HepG2 (cell line): ENCODE measurements around the gene ZKSCAN4. TPM values are rescaled to one million over a fixed set of nuclear protein-coding genes. Genes with fewer than 3 reads are reported as not detected.

Experiments used
- ATAC-seq: fragments of 200-7000 bp; cut with Tn5 transposase; 3 replicates; pipeline ENCODE4 v1.9.1; 2020; ENCODE audit warnings: mild to moderate bottlenecking, moderate library complexity
- BruUV-seq: library from RNA; stranded (reverse); fragments of 400-500 nt; replicated peaks from 2 replicates; lab custom pipeline; 2021; lab: Mats Ljungman, UMichigan
- CTCF ChIA-PET: fragments of 300-600 bp; formaldehyde crosslinking; extraction: SDS; loops from one replicate; lab custom pipeline; 2021; ENCODE audit warnings: low total read pairs, inconsistent platforms, low intra/inter-chr PET ratio; lab: Yijun Ruan, JAX
- POLR2A ChIA-PET: fragments of 350-600 bp; sonication (Branson Sonifier 250); formaldehyde crosslinking; loops from one replicate; lab custom pipeline; 2020; ENCODE audit warnings: antibody characterized with exemption, inconsistent platforms; lab: Yijun Ruan, JAX
- DNase-seq: peaks from one replicate; pipeline ENCODE4 v3.0.0-alpha.2; 2015; ENCODE audit warnings: low spot score
- FAIRE-seq: peaks from 3 replicates; lab custom pipeline; 2011; peaks lifted over from hg19 to GRCh38; lab: Jason Lieb, UNC
- H2AFZ ChIP-seq: one replicate; pipeline ENCODE4 v1.6.1; 2011; ENCODE audit warnings: low read length, inconsistent platforms
- H3K27ac ChIP-seq: fragments of 300-600 bp; 3 replicates; pipeline ENCODE4 v1.8.0; 2011; ENCODE audit warnings: mixed run types, mild to moderate bottlenecking, mixed read lengths, low read length, inconsistent platforms; ENCODE audit not compliant: insufficient read depth; ENCODE audit errors: extremely low read length
- H3K27me3 ChIP-seq, 2 experiments: fragments of 200-600 bp in 1 of 2; 2 replicates in 1 of 2; 3 replicates in 1 of 2; pipeline versions ENCODE4 v1.6.0 to v1.8.0; 2011; ENCODE audit warnings: low read length in 2 of 2, mild to moderate bottlenecking in 2 of 2, moderate library complexity in 2 of 2, inconsistent platforms in 1 of 2; ENCODE audit not compliant: insufficient read depth in 2 of 2, control insufficient read depth in 1 of 2
- H3K36me3 ChIP-seq, 2 experiments: fragments of 200-600 bp in 1 of 2; replicated peaks in 1 of 2; 2 replicates in 1 of 2; 3 replicates in 1 of 2; pipeline versions ENCODE4 v1.5.1 to v1.8.0; 2011; ENCODE audit warnings: low read length in 2 of 2, inconsistent platforms in 1 of 2; ENCODE audit not compliant: insufficient read depth in 2 of 2, control insufficient read depth in 1 of 2
- H3K4me1 ChIP-seq: 2 replicates; pipeline ENCODE4 v1.5.1; 2012; ENCODE audit warnings: low read length, inconsistent platforms; ENCODE audit not compliant: insufficient read depth
- H3K4me2 ChIP-seq: 2 replicates; pipeline ENCODE4 v1.6.0; 2011; ENCODE audit warnings: low read depth, low read length, inconsistent platforms
- H3K4me3 ChIP-seq, 3 experiments: fragments of 200-600 bp in 1 of 3; sonication (generic), shearing (Covaris generic) in 1 of 3; replicated peaks in 1 of 3; 2 replicates each; pipeline ENCODE4 v1.5.1; 2011 to 2016; ENCODE audit warnings: low read length in 3 of 3, inconsistent platforms in 2 of 3, low read depth in 2 of 3, mild to moderate bottlenecking in 2 of 3, control low read depth in 1 of 3, mixed read lengths in 1 of 3; ENCODE audit not compliant: insufficient read depth in 1 of 3
- H3K79me2 ChIP-seq: one replicate; pipeline ENCODE4 v1.6.1; 2011; ENCODE audit warnings: low read length, inconsistent platforms; ENCODE audit not compliant: insufficient read depth
- H3K9ac ChIP-seq: 2 replicates; pipeline ENCODE4 v1.6.0; 2011; ENCODE audit warnings: mild to moderate bottlenecking, low read depth, low read length, inconsistent platforms; ENCODE audit not compliant: insufficient read depth
- H3K9me3 ChIP-seq: 2 replicates; pipeline ENCODE4 v1.5.1; 2012; ENCODE audit warnings: mild to moderate bottlenecking, low read length
- H4K20me1 ChIP-seq: 2 replicates; pipeline ENCODE4 v1.6.0; 2011; ENCODE audit warnings: inconsistent platforms, mild to moderate bottlenecking, low read length, moderate library complexity; ENCODE audit not compliant: insufficient read depth
- BHLHE40 ChIP-seq: IDR thresholded peaks from 2 replicates; pipeline ENCODE4 v1.6.1; 2011; ENCODE audit warnings: low read length, improper control_type of control experiment
- GTF2F1 ChIP-seq: fragments of 150-350 bp; IDR thresholded peaks from 2 replicates; pipeline ENCODE4 v1.6.1; 2014; ENCODE audit warnings: low read length
- JUN ChIP-seq: sonication (generic); formaldehyde crosslinking; IDR thresholded peaks from 2 replicates; pipeline ENCODE4 v1.4.0; 2020; ENCODE audit warnings: mild to moderate bottlenecking, missing genetic modification reagents
- KLF13 ChIP-seq: sonication (generic); formaldehyde crosslinking; IDR thresholded peaks from 2 replicates; pipeline ENCODE4 v1.4.0; 2020; ENCODE audit warnings: mild to moderate bottlenecking, missing genetic modification reagents
- MAFF ChIP-seq: IDR thresholded peaks from 2 replicates; pipeline ENCODE4 v1.6.1; 2011; ENCODE audit warnings: low read depth, low read length, improper control_type of control experiment
- MAFK ChIP-seq, 2 experiments: IDR thresholded peaks in 1 of 2; conservative IDR thresholded peaks in 1 of 2; 2 replicates each; pipeline ENCODE4 v1.6.1; 2011; ENCODE audit warnings: improper control_type of control experiment in 2 of 2, low read length in 2 of 2
- MAZ ChIP-seq, 2 experiments: sonication (generic) in 1 of 2; formaldehyde crosslinking in 1 of 2; IDR thresholded peaks; 2 replicates each; pipeline versions ENCODE4 v1.5.0 to v1.6.1; 2012 to 2020; ENCODE audit warnings: low read depth in 2 of 2, mild to moderate bottlenecking in 2 of 2, borderline replicate concordance in 1 of 2, improper control_type of control experiment in 1 of 2, low read length in 1 of 2, missing genetic modification reagents in 1 of 2, moderate library complexity in 1 of 2
- MBD4 ChIP-seq: IDR thresholded peaks from 2 replicates; pipeline ENCODE4 v1.6.1; 2012; ENCODE audit warnings: low read length, inconsistent platforms, borderline replicate concordance
- SIX1 ChIP-seq: sonication (generic); formaldehyde crosslinking; IDR thresholded peaks from 2 replicates; pipeline ENCODE4 v1.4.0; 2020; ENCODE audit warnings: missing genetic modification reagents, borderline replicate concordance
- SMAD3 ChIP-seq: sonication (generic); formaldehyde crosslinking; IDR thresholded peaks from 2 replicates; pipeline ENCODE4 v1.4.0; 2020; ENCODE audit warnings: missing genetic modification reagents
- YY1 ChIP-seq: IDR thresholded peaks from 2 replicates; pipeline ENCODE4 v1.6.1; 2011; ENCODE audit warnings: low read length, low read depth, moderate library complexity, mild to moderate bottlenecking; ENCODE audit not compliant: insufficient read depth, insufficient replicate concordance
- ZFP36L1 ChIP-seq: sonication (generic); formaldehyde crosslinking; IDR thresholded peaks from 2 replicates; pipeline ENCODE4 v1.8.0; 2022; ENCODE audit warnings: mild to moderate bottlenecking, missing genetic modification reagents, moderate library complexity
- ZIK1 ChIP-seq: sonication (generic); formaldehyde crosslinking; IDR thresholded peaks from 2 replicates; pipeline ENCODE4 v1.5.0; 2020; ENCODE audit warnings: mild to moderate bottlenecking, low read depth, missing genetic modification reagents, borderline replicate concordance
- ZNF629 ChIP-seq: sonication (generic); formaldehyde crosslinking; conservative IDR thresholded peaks from 2 replicates; pipeline ENCODE4 v1.5.0; 2020; ENCODE audit warnings: missing genetic modification reagents
- ZNF747 ChIP-seq: sonication (generic); formaldehyde crosslinking; IDR thresholded peaks from 2 replicates; pipeline ENCODE4 v1.8.1; 2023; ENCODE audit warnings: missing genetic modification reagents, mild to moderate bottlenecking, borderline replicate concordance
- ZNF776 ChIP-seq: sonication (generic); formaldehyde crosslinking; IDR thresholded peaks from 2 replicates; pipeline ENCODE4 v1.4.0; 2020; ENCODE audit warnings: mild to moderate bottlenecking, missing genetic modification reagents
- WGBS: methylation state at CpG from one replicate; pipeline ENCODE4 v1.1.6; 2017; ENCODE audit warnings: low lambda C conversion rate; 5-methylcytosine and 5-hydroxymethylcytosine counted together
- in situ Hi-C: cut with HindIII; loops from 2 replicates; pipeline ENCODE4 v1.10.0; 2017; ENCODE audit warnings: low pct_unique_long_range_greater_than_20kb; ENCODE audit not compliant: extremely low pct_ligation_motif_present
- intact Hi-C: fragments of 100-400 bp; cut with micrococcal nuclease; formaldehyde crosslinking; loops from one replicate; pipeline ENCODE4 v1.10.0; 2022; ENCODE audit not compliant: unreplicated experiment
- polyA plus RNA-seq, 8 experiments: library from polyadenylated mRNA; depleted of rRNA in 3 of 8; stranded (reverse) in 7 of 8; unstranded in 1 of 8; fragments of >200 nt; fragmentation: Illumina TruSeq in 4 of 8; extraction: Trizol in 4 of 8; gene quantifications; 2 replicates each; pipeline versions ENCODE4 v1.2.1 to v1.2.3, GENCODE V29; 2011 to 2016; ENCODE audit warnings: low read depth in 4 of 8, missing spikeins in 1 of 8, mixed read lengths in 1 of 8; ENCODE audit not compliant: insufficient read depth in 1 of 8
- total RNA-seq, 5 experiments: library from RNA; depleted of rRNA; stranded (reverse); fragments of >200 nt; fragmentation: Illumina TruSeq; extraction: Trizol; gene quantifications; 2 replicates each; pipeline ENCODE4 v1.2.3, GENCODE V29; 2016; ENCODE audit warnings: low read depth in 1 of 5
- TF ChIP-seq, protein P1 (sequence below): sonication (generic); formaldehyde crosslinking; conservative IDR thresholded peaks from 2 replicates; pipeline ENCODE4 v1.4.0; 2020; ENCODE audit warnings: mild to moderate bottlenecking, missing genetic modification reagents, moderate library complexity

ZKSCAN4 gene
- total and polyA plus RNA-seq, 2 of the 13 experiments (the other 11 are each of a cell fraction or from before 2014, with no cell fraction given): 2.9 to 7.8 TPM

GRCh38 chr6:28240471-28240870 is 11.6 kb downstream of the ZKSCAN4 start:
- 97% methylated on average over 1 of the region's 1 CpG for WGBS
- no TSS peak for BruUV-seq
- H2AFZ ChIP-seq: no peak overlapping the region
- no peak overlapping the region for H3K9ac ChIP-seq
- no peak overlapping the region for H3K4me3 ChIP-seq
- H3K9me3 ChIP-seq: no peaks in the 10 kb centered on the region
- TF ChIP-seq ZNF629 (CRISPR knock-in tag): no peak
- peak; percentile 52 for TF ChIP-seq MAFF
- TF ChIP-seq ZIK1 (CRISPR knock-in tag): no peak
- peak; percentile 31 to 71; a peak in 2 of 4 replicates for TF ChIP-seq MAFK (conservative IDR thresholded peaks at IDR 0.05 in 1 of 2, IDR thresholded peaks at IDR 0.05 in 1 of 2; ENCODE audit: low read length in 2 of 2)
- TF ChIP-seq SMAD3 (CRISPR knock-in tag): no peak
- no peak for TF ChIP-seq YY1
- no peak for TF ChIP-seq ZNF776 (CRISPR knock-in tag)
- TF ChIP-seq, all 625 proteins: peak for 2
- H3K27ac ChIP-seq: no peak overlapping the region
- no peaks in the 10 kb centered on the region for H4K20me1 ChIP-seq
- no peak overlapping the region for H3K4me2 ChIP-seq
- FAIRE-seq (no peak), DNase-seq (no peak), ATAC-seq (no peak)
- in situ Hi-C loops: no loop called here
- POLR2A ChIA-PET: no interaction called here
- CTCF ChIA-PET: no interaction called here
- H3K4me1 ChIP-seq: no peaks in the 10 kb centered on the region
- no peaks in the 10 kb centered on the region for H3K27me3 ChIP-seq
- intact Hi-C loops: no loop called here
- peaks cover 4 to 10% of the 10 kb centered on the region in 2 experiments; a peak in 4 of 5 replicates for H3K36me3 ChIP-seq
- H3K79me2 ChIP-seq: no peaks in the 10 kb centered on the region

GRCh38 chr6:28239636-28240035 is 12.4 kb downstream of the ZKSCAN4 start:
- H3K9me3 ChIP-seq: no peaks in the 10 kb centered on the region
- ATAC-seq (no peak), DNase-seq (no peak), FAIRE-seq (no peak)
- H3K27ac ChIP-seq: no peak overlapping the region
- no TSS peak for BruUV-seq
- ChIA-PET CTCF (no interaction called here), POLR2A (no interaction called here)
- no peaks in the 10 kb centered on the region for H3K79me2 ChIP-seq
- in situ Hi-C loops: no loop called here
- no peak overlapping the region for H3K4me2 ChIP-seq
- WGBS: 94% methylated on average over 1 of the region's 1 CpG
- no peaks in the 10 kb centered on the region for H3K4me1 ChIP-seq
- no peaks in the 10 kb centered on the region for H4K20me1 ChIP-seq
- H3K36me3 ChIP-seq: peaks cover 0 to 2% of the 10 kb centered on the region in 2 experiments; a peak in 3 of 5 replicates
- intact Hi-C loops: no loop called here
- H3K4me3 ChIP-seq: no peak overlapping the region
- H3K9ac ChIP-seq: no peak overlapping the region
- H2AFZ ChIP-seq: no peak overlapping the region
- no peaks in the 10 kb centered on the region for H3K27me3 ChIP-seq
- TF ChIP-seq MBD4 (no peak), JUN (CRISPR knock-in tag) (no peak), MAZ (IDR thresholded peaks at IDR 0.05; ENCODE audit: borderline replicate concordance, low read depth, low read length) (no peak), MAZ (CRISPR knock-in tag; IDR thresholded peaks at IDR 0.05; ENCODE audit: low read depth) (no peak), GTF2F1 (no peak), BHLHE40 (no peak), SIX1 (CRISPR knock-in tag) (no peak), ZNF747 (no peak), ZFP36L1 (no peak), KLF13 (CRISPR knock-in tag) (no peak)
- TF ChIP-seq, protein P1, sequence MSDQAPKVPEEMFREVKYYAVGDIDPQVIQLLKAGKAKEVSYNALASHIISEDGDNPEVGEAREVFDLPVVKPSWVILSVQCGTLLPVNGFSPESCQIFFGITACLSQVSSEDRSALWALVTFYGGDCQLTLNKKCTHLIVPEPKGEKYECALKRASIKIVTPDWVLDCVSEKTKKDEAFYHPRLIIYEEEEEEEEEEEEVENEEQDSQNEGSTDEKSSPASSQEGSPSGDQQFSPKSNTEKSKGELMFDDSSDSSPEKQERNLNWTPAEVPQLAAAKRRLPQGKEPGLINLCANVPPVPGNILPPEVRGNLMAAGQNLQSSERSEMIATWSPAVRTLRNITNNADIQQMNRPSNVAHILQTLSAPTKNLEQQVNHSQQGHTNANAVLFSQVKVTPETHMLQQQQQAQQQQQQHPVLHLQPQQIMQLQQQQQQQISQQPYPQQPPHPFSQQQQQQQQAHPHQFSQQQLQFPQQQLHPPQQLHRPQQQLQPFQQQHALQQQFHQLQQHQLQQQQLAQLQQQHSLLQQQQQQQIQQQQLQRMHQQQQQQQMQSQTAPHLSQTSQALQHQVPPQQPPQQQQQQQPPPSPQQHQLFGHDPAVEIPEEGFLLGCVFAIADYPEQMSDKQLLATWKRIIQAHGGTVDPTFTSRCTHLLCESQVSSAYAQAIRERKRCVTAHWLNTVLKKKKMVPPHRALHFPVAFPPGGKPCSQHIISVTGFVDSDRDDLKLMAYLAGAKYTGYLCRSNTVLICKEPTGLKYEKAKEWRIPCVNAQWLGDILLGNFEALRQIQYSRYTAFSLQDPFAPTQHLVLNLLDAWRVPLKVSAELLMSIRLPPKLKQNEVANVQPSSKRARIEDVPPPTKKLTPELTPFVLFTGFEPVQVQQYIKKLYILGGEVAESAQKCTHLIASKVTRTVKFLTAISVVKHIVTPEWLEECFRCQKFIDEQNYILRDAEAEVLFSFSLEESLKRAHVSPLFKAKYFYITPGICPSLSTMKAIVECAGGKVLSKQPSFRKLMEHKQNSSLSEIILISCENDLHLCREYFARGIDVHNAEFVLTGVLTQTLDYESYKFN: no peak
